GM18951 (cell line): ENCODE results near the gene GPR26.
"Not testable (repeated sequence)": the region's sequence is repeated elsewhere in the genome, so short reads cannot be mapped to it uniquely, and the experiment has no call there.

Experiments
- POLR2A ChIP-seq: IDR thresholded peaks from 4 replicates; pipeline ENCODE4 v1.6.1; 2011; ENCODE audit warnings: mild to moderate bottlenecking; ENCODE audit not compliant: insufficient read length, insufficient read depth; ENCODE audit errors: extremely low read depth
- in situ Hi-C: fragments of 300-500 bp; cut with MboI; formaldehyde crosslinking; loops from one replicate; pipeline ENCODE4 v1.12.0; 2022; ENCODE audit warnings: low sequenced_read_pairs, mixed read lengths, inconsistent platforms; ENCODE audit not compliant: unreplicated experiment

The GPR26 gene

GRCh38 chr10:123703195-123703790, 37.1 kb downstream of the GPR26 start:
- in situ Hi-C loops: no loop called here
- TF ChIP-seq POLR2A: no peak

DNA sequence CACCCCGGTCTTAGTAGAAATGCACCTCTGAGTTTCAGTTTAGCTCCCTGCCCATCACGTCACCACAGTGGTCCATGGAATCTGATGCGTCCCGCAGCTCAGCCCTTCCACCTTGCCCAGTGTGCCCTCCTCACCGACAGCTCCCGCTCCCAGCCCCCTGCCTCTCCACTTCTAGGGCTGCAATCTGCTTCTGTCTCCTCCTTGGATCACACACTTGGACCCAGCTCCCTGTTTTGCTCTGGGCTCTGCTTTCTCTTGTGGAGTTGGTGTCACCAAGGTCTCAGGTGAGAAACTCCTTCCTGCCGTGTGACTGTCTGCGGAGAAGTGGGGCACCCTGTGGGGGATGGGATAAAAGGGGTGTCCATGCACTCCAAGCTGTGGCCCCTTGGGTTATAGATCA, 37.9 kb downstream of the GPR26 start:
- in situ Hi-C loops: no loop called here
- no peak for TF ChIP-seq POLR2A

- TF ChIP-seq POLR2A: no peak
- in situ Hi-C loops: no loop called here
These were observed 38.7 kb downstream of the GPR26 start for GRCh38 chr10:123704812-123705211.

GRCh38 chr10:123706236-123706635, 40.1 kb downstream of the GPR26 start:
- in situ Hi-C loops: no loop called here
- TF ChIP-seq POLR2A: no peak

GRCh38 chr10:123715546-123715945, 49.4 kb downstream of the GPR26 start:
- in situ Hi-C loops: no loop called here
- no peak for TF ChIP-seq POLR2A

- in situ Hi-C loops: no loop called here
- TF ChIP-seq POLR2A: no peak
These were observed 51.2 kb downstream of the GPR26 start for GRCh38 chr10:123717336-123717735.

- in situ Hi-C loops: no loop called here
- TF ChIP-seq POLR2A: no peak
These were observed 52.4 kb downstream of the GPR26 start for GRCh38 chr10:123718544-123719060.

DNA sequence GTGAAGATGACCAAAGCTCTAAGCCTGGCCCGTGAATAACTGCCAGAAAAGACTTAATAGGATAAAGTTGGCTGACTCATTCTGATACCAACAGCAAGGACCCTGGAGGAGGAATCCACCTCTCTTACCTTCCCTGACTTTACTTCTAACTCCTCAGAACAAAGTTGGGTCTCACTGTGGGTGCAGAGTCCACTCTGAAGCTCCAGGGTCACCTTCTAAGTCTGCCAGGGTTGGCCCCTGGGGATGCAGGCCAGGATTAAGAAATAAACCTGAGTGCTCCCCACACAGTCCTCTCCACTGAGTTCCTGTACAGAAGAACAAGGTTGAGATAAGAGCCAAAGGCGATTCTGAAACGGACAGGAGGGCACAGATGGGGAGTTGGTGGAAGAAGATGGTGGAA, 54.4 kb downstream of the GPR26 start:
- in situ Hi-C loops: no loop called here

DNA sequence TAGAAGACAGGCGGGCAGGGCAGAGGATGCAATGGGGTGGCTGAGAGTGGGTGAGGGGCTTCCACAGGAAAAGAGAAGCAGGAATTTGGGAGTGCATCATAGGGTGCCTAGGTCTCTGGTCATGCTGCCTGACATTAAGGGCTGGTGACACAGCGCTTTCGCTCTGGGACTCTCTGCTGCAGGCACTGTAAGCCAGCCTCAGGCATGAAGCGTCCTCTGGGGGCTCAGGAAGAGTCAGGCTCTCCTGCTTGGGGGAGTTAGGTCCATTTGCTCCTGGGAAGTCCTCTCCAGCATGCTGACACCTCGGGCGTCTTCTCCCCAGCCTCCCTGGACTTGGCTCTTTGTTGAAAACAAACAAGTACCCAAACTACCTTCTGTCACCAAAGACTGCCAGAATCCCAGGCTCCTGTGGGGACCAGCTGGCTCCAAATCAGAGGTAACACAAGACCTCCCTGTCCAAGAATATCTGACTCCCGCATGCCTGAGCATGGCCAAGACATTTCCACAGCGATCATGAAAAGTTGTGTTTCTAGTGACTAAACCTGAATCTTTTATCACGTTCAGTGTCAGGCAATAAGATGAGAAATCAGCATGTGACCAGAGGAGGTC, 55.4 kb downstream of the GPR26 start:
- TF ChIP-seq POLR2A: no peak
- in situ Hi-C loops: no loop called here

More for the DNA sequence above, 54.4 kb downstream of the GPR26 start:
- TF ChIP-seq POLR2A: no peak

DNA sequence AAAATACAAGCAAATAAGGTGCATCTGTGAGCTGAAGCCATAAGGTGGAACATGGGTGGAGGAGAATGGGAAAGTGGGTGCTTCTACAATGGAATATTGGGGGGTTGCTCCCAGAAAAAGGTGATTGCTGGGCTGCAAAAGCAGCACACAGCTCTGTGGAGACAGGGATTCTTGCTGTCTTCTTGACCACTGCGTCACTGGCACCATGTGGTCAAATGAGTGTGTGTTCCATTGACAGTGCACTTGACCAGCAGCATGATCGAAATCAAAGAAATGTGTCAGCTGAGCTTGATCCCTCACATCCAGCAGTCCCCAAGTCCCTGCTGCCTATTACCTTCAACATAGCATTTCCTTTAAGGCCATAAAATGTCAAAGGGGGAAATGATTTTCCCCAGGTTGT, 56.2 kb downstream of the GPR26 start:
- no peak for TF ChIP-seq POLR2A
- in situ Hi-C loops: no loop called here

- TF ChIP-seq POLR2A: no peak
- in situ Hi-C loops: no loop called here
These were observed 58.6 kb downstream of the GPR26 start for GRCh38 chr10:123724747-123725146.

- TF ChIP-seq POLR2A: no peak
- in situ Hi-C loops: no loop called here
These were observed 60.2 kb downstream of the GPR26 start for GRCh38 chr10:123726381-123726780.

- in situ Hi-C loops: no loop called here
These were observed 60.7 kb downstream of the GPR26 start for GRCh38 chr10:123726836-123727235.

GRCh38 chr10:123729523-123729922, 63.4 kb downstream of the GPR26 start:
- no peak for TF ChIP-seq POLR2A
- in situ Hi-C loops: no loop called here

More at GRCh38 chr10:123726836-123727235, 60.7 kb downstream of the GPR26 start:
- no peak for TF ChIP-seq POLR2A

- in situ Hi-C loops: not testable (repeated sequence)
These were observed 70.8 kb downstream of the GPR26 start for GRCh38 chr10:123736917-123737316.
